Pons (tissue), 1 donor: ENCODE data around the gene PDZD11.
"Not testable (repeated sequence)": the region's sequence is repeated elsewhere in the genome, so short reads cannot be mapped to it uniquely, and the experiment has no call there.

Source experiments
- DNase-seq: peaks from one replicate; pipeline ENCODE4 v3.0.0-alpha.2; 2016; ENCODE audit warnings: low spot score

Gene PDZD11

GRCh38 chrX:70257423-70258288, 32.1 kb downstream of the PDZD11 start:
- DNase-seq = no peak

- no peak for DNase-seq
Observed at GRCh38 chrX:70255452-70255851, 34.3 kb downstream of the PDZD11 start.

- no peak for DNase-seq
Observed at GRCh38 chrX:70254909-70255308, 34.8 kb downstream of the PDZD11 start.

GRCh38 chrX:70254063-70254400, 35.7 kb downstream of the PDZD11 start:
- DNase-seq = no peak

- no peak for DNase-seq
Observed at GRCh38 chrX:70253377-70254062, 36.2 kb downstream of the PDZD11 start.

GRCh38 chrX:70252491-70252890, 37.2 kb downstream of the PDZD11 start:
- DNase-seq = no peak

GRCh38 chrX:70247252-70247651, 42.5 kb downstream of the PDZD11 start:
- DNase-seq = no peak

GRCh38 chrX:70244881-70245280, 44.8 kb downstream of the PDZD11 start:
- no peak for DNase-seq

- DNase-seq = not testable (repeated sequence)
Observed at GRCh38 chrX:70243601-70244000, 46.1 kb downstream of the PDZD11 start.

GRCh38 chrX:70241501-70241900, 48.2 kb downstream of the PDZD11 start:
- no peak for DNase-seq

GRCh38 chrX:70240751-70241150, 49.0 kb downstream of the PDZD11 start:
- DNase-seq = no peak
